GM21529 (cell line): Measurements from ENCODE around the gene ADAM8.
"Not testable (repeated sequence)": the region's sequence is repeated elsewhere in the genome, so short reads cannot be mapped to it uniquely, and the experiment has no call there.

Source experiments
- ATAC-seq: cut with Tn5 transposase; IDR thresholded peaks from one replicate; pipeline ENCODE4 v1.9.1; 2021; ENCODE audit not compliant: unreplicated experiment

Gene ADAM8

GRCh38 chr10:133269367-133269766 is 7.3 kb downstream of the ADAM8 start:
- ATAC-seq, result no peak

- ATAC-seq, result no peak
These were observed 8.1 kb downstream of the ADAM8 start for GRCh38 chr10:133268532-133268931.

DNA sequence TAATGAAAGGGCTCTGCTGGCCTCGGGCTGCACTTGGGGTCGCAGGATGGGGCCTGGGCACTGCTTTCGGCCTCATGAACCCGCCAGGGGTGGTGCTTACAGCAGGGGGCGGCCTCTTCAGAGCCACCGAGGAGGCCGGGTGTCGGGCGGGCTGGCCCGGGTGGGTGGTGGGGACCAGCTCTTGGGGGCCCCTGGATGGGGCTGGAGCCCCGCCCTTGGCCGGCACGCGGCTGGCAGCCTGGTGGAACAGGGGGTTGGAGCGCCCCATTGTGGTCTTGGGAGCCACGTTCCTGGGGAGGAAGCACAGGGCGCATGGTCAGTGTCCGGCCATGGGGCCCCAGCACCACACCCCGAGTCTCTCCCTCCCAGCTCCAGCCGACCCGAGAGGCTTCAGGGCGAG is 8.8 kb downstream of the ADAM8 start:
- ATAC-seq, result no peak

- ATAC-seq, result no peak
These were observed 9.4 kb downstream of the ADAM8 start for GRCh38 chr10:133267293-133267692.

DNA sequence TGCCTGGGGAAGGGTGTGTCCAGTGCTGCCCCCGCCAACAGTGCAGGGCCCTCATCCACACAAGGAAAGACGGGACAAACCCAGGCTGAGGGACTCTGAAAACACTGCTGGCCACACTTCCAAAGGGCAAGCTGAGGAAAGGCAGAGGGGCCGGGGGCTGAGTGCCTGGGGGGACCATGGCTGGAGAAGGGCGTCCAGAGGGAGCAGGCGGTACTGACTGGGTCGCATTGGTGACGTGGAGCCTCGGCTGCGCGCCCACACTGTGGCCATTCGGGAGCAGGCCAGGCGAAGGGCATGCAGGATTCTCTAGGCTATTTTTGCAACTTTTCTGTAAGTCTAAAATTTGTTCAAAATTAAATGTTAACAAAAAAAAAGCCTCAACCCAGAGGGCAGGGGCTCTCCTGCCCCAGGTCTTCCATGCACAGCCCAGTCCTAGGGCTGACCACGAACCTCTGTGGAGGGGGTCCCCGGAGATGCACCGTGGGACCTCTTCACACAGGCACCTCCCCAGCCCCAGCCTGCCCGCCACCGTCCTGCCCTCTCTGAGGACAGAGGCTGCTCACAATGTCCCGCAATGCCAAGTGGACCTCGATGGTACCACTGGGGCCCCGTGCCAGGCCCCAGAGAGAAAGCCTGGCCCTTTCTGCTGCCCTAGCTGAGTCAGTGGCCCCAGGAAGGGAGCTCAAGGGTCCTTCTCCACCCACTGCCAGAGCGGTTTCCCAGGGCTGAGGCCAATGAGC is 10.4 kb downstream of the ADAM8 start:
- no peak for ATAC-seq

- ATAC-seq, result not testable (repeated sequence)
These were observed 11.6 kb downstream of the ADAM8 start for GRCh38 chr10:133265052-133265451.

DNA sequence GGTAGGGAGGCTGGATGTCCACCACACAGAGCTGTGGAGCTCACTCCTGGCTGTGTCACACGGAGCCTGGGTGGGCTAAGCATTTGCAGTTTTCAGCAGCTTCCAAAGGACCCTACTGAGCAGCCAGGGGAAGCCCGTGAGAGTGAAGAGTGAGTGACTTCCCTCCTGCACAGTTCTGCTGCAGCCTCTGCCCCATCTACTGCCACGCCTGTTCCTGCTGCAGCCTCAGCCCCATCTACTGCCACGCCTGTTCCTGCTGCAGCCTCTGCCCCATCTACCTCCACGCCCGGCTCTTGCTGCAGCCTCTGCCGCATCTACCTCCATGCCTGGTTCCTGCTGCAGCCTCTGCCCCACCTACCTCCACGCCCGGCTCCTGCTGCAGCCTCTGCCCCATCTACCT is 12.2 kb downstream of the ADAM8 start:
- ATAC-seq, result no peak

- ATAC-seq, result no peak
These were observed 13.0 kb downstream of the ADAM8 start for GRCh38 chr10:133263674-133264073.

DNA sequence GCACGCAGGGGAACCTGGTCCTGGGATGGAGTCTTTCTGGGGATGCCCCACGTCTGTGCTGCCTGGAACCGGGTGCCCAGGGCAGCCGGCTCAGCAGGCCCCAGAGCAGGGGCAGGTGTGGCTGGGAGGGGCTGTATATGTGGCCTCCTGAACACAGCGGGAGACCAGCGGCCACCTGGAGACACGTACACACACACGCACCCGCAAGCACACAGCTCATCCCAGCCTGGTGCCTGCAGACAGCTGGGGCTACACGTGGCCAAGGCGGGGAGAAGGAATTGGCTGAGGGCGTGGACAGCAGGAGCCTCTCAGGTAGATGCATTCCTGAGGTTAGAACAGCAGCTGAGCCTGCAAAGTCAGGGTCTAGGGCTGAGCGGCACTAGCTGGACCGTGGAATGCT is 14.0 kb downstream of the ADAM8 start:
- ATAC-seq, result no peak

- peak; percentile 60 for ATAC-seq
These were observed 14.8 kb downstream of the ADAM8 start for GRCh38 chr10:133261726-133262325.

DNA sequence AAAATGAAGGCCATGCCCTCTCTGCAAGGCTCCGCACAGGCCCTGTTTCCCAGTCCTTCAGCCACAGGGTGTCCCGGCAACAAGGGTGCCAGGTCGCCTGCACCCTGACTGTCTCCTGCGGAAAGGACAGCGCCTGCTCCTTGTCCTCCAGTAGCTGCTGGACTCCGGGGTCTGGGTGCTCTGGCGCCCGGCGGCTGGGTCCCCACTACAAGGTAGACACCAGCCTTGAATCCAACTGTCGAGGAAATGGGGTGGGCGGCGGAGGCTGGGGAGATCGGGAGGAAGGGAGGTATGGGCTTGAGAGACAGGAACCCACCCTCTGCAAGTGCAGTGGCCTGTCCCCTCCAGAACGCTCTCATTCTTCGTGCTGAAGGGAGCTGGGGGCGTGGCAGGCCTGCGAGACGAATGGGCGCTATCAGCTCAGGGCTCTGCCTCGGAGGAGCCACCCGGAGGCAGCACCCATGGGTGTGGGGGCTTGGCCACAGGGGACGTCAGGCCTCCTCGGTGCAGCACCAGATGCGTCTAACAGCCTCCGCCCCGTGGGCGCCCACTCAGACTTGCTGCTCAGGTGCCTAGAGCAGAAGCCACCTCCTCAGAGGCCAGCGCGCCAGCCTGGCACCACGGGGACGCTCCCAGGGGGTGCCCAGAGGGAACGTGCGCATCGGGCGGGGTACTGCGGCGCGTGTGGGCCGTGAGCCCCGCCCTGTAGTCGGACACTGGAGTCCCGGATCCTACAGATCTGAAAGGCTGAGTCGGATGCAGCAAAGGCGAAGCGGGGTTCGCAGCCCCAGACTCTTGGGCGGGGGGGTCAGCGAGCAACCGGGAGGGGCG is 15.6 kb downstream of the ADAM8 start:
- peak; percentile 57 for ATAC-seq

- no peak for ATAC-seq
These were observed 17.1 kb downstream of the ADAM8 start for GRCh38 chr10:133259602-133259989.

- ATAC-seq, result no peak
These were observed 17.7 kb downstream of the ADAM8 start for GRCh38 chr10:133258818-133259601.

DNA sequence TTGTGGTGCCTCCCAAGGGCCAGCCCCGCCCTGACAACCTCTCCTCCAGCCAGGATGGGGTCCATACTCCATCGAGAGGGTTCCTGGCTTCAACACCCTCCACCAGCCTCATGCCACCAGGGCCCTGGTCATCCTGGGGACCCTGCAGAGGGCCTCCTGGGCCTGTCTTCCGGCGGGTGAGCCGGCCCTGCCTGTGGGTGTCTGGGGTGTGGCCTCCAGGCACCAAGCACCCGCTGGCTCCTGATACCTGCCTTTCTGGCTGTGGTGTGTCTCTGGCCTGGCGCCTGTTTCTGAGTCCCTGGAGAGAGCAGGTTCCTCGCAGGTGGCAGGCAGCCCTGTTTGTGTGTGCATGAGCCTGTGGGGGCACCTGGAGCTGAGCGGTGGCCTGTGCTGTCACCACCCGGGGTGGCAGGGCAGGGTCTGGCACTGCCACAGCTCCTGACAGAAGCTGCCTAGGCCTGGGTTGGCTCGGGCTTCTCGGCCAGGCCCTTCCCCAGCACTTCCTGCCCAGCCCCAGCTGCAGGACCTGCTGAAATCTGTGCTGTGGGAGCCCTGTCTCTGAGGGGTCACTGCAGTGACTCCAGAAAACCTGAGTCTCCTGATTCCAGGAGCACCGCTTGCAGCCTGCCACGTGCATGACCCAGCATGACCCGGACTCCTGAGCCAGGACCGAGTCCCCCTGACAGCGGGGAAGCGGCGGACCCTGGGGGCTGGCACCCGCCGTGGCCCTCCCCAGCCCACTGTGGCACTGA is 18.4 kb downstream of the ADAM8 start:
- peak; percentile 29 for ATAC-seq

DNA sequence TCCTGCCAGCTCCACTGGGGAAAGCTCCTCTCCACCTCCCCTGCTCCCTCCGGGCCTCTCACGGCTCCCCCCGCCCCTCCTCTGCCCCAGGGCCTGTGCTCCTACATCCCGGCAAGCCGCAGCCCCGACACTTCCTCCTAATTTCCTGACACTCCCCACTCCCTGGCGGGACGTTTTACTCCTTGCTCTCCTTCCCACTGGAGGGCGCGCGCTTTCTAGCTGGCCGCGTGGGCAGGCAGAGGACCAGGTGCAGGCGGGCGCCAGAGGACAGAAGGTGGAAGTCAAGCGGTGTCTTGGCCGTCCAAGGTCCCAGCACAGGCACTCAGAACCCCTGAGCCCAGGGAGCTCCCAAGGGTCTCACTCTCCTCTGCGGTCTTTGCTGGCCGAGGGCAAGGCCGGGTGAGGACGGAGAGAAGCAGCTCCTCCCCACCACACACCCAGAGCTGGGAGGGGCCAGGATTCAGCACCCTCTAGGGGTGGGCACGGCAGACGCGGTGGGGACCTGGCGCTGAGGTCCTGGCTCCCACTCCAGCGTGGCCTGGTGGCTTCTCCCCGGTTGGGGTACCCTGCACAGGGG is 19.1 kb downstream of the ADAM8 start:
- peak; percentile 13 for ATAC-seq

GRCh38 chr10:133255323-133255722 is 21.3 kb downstream of the ADAM8 start:
- ATAC-seq, result no peak

DNA sequence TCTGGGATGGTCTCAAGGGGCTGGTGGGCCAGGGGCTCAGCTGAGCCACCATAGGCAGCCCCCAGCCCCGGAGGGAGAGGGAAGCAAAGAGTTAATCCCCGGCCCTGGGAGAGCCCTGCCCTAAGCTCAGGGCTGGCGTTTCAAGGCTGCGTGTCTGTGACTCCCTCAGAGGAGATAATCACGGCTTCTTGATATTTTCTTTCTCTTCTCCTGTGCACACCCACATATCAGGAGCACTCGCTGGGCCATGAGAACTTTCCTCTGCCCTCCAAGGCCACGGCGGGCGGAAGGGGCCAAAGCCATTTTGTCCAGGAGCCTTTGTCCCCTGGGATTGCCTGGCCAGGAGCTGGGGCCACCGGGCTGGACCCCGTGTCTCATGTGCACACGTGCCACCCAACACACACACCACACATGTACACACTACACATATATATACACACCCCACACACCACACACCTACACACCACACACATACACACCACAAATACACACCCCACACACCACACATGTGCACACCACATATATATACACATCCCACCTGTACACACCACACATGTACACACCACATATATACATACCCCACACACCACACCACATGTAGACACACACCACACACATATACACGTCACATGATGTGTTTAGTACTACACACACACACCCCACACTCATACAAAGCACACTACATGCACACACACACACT is 22.1 kb downstream of the ADAM8 start:
- no peak for ATAC-seq

DNA sequence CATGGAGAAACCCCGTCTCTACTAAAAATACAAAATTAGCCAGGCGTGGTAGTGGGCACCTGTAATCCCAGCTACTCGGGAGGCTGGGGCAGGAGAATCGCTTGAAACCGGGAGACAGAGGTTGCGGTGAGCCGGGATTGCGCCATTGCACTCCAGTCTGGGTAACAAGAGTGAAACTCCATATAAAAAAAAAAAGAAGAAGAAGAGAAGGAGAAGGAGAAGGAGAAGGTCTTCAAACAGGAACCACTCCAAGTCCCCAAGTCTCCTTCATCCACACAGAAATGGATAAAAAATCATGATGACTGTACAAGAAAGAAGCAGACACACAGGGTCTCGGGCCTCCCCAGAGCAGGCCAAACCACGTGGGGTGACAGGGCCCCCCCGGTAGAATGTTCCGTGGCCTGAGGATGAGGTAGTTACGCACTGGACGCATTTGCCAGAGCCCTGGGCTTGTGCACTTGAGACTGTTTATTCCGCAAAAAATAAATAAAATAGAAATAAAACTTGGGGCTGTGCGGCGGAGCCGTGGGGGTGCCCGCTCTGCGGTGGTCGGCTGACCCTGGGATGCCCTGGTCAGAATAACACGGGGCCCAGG is 23.2 kb downstream of the ADAM8 start:
- ATAC-seq, result no peak

DNA sequence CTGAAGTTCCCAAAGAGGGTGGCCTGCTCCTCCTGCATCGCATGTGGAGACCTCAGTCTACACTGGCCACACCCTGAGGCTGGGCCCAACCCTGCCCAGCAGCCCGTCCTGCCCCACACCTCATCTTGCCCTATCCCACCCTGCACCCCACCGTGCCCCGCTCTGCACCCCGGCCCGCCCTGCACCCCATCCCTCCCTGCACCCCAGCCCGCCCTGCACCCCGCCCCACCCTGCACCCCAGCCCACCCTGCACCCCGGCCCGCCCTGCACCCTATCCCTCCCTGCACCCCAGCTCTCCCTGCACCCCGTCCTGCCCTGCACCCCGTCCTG is 24.5 kb downstream of the ADAM8 start:
- ATAC-seq, result no peak
